Panc1 (cell line): Measurements from ENCODE around the gene EMID1. TPM values are rescaled to one million over a fixed set of nuclear protein-coding genes. Genes with fewer than 3 reads are reported as not detected.

ENCODE experiments used
- ATAC-seq: fragments of 200-7000 bp; cut with Tn5 transposase; 2 replicates; pipeline ENCODE4 v1.9.1; 2020; ENCODE audit warnings: mild to moderate bottlenecking, moderate library complexity
- BruUV-seq: library from RNA; stranded (reverse); fragments of 400-500 nt; replicated peaks from 2 replicates; lab custom pipeline; 2021; lab: Mats Ljungman, UMichigan
- CTCF ChIA-PET: fragments of 300-600 bp; sonication (Branson Sonifier 250); formaldehyde crosslinking; loops from one replicate; lab custom pipeline; 2022; ENCODE audit warnings: antibody characterized with exemption; lab: Charles Lee
- POLR2A ChIA-PET: fragments of 300-600 bp; sonication (Branson Sonifier 250); formaldehyde crosslinking; loops from one replicate; lab custom pipeline; 2022; ENCODE audit warnings: antibody characterized with exemption; lab: Charles Lee
- DNase-seq: peaks from one replicate; pipeline ENCODE4 v3.0.0-alpha.2; 2010; ENCODE audit warnings: low read depth, low spot score
- H3K27ac ChIP-seq: 2 replicates; pipeline ENCODE4 v1.5.1; 2011; ENCODE audit warnings: mild to moderate bottlenecking, low read length, inconsistent platforms
- H3K27me3 ChIP-seq: fragments of 200-500 bp; sonication (Bioruptor generic); 2 replicates; pipeline ENCODE4 v1.6.0; 2014; ENCODE audit warnings: low read length, inconsistent platforms; ENCODE audit not compliant: control insufficient read depth, insufficient read depth
- H3K36me3 ChIP-seq: fragments of 200-500 bp; sonication (Bioruptor generic); 2 replicates; pipeline ENCODE4 v1.5.1; 2014; ENCODE audit warnings: inconsistent platforms, mild to moderate bottlenecking, low read length, moderate library complexity; ENCODE audit not compliant: control insufficient read depth, insufficient read depth
- H3K4me1 ChIP-seq: 2 replicates; pipeline ENCODE4 v1.5.1; 2011; ENCODE audit warnings: inconsistent platforms, mild to moderate bottlenecking, low read length, moderate library complexity; ENCODE audit not compliant: control insufficient read depth, insufficient read depth
- H3K4me3 ChIP-seq, 2 experiments: 2 replicates each; pipeline ENCODE4 v1.5.1; 2011 to 2012; ENCODE audit warnings: low read depth in 2 of 2, low read length in 2 of 2, mild to moderate bottlenecking in 2 of 2, inconsistent platforms in 1 of 2, moderate library complexity in 1 of 2
- H3K9me3 ChIP-seq: fragments of 200-500 bp; sonication (Bioruptor generic); 2 replicates; pipeline ENCODE4 v1.5.1; 2014; ENCODE audit warnings: low read depth, mild to moderate bottlenecking, inconsistent platforms, low read length, moderate library complexity; ENCODE audit not compliant: control insufficient read depth, insufficient read depth
- POLR2AphosphoS5 ChIP-seq: IDR thresholded peaks from 2 replicates; pipeline ENCODE4 v1.6.1; 2012; ENCODE audit warnings: mild to moderate bottlenecking, low read depth, low read length, moderate library complexity
- SIN3A ChIP-seq: IDR thresholded peaks from 2 replicates; pipeline ENCODE4 v1.6.1; 2012; ENCODE audit warnings: low read depth, mild to moderate bottlenecking, low read length, moderate library complexity, borderline replicate concordance; ENCODE audit not compliant: insufficient read depth
- TCF7L2 ChIP-seq: IDR thresholded peaks from 2 replicates; pipeline ENCODE4 v1.6.1; 2011; ENCODE audit warnings: mild to moderate bottlenecking, low read depth, low read length, inconsistent platforms
- in situ Hi-C: cut with HindIII; loops from 2 replicates; pipeline ENCODE4 v1.10.0; 2016; ENCODE audit warnings: low sequenced_read_pairs, low pct_unique_long_range_greater_than_20kb
- intact Hi-C: fragments of 100-400 bp; cut with micrococcal nuclease; formaldehyde crosslinking; loops from one replicate; pipeline ENCODE4 v1.10.0; 2022; ENCODE audit not compliant: unreplicated experiment
- total RNA-seq: library from RNA; stranded (reverse); gene quantifications from one replicate; pipeline ENCODE4 v1.2.1, GENCODE V29; 2021; ENCODE audit not compliant: unreplicated experiment
- TF ChIP-seq, protein P1 (sequence below), 2 experiments: IDR thresholded peaks; 2 replicates each; pipeline ENCODE4 v1.6.1; 2011 to 2012; ENCODE audit warnings: low read depth in 2 of 2, control low read depth in 1 of 2, low read length in 1 of 2, mild to moderate bottlenecking in 1 of 2, moderate library complexity in 1 of 2; ENCODE audit not compliant: insufficient read depth in 1 of 2
- TF ChIP-seq, protein P2 (sequence below): fragments of 450-650 bp; IDR thresholded peaks from 2 replicates; pipeline ENCODE4 v1.5.1; 2017; ENCODE audit warnings: mild to moderate bottlenecking

Gene EMID1
- total RNA-seq, 1 experiment from 2014 or later = 1.1 TPM

DNA sequence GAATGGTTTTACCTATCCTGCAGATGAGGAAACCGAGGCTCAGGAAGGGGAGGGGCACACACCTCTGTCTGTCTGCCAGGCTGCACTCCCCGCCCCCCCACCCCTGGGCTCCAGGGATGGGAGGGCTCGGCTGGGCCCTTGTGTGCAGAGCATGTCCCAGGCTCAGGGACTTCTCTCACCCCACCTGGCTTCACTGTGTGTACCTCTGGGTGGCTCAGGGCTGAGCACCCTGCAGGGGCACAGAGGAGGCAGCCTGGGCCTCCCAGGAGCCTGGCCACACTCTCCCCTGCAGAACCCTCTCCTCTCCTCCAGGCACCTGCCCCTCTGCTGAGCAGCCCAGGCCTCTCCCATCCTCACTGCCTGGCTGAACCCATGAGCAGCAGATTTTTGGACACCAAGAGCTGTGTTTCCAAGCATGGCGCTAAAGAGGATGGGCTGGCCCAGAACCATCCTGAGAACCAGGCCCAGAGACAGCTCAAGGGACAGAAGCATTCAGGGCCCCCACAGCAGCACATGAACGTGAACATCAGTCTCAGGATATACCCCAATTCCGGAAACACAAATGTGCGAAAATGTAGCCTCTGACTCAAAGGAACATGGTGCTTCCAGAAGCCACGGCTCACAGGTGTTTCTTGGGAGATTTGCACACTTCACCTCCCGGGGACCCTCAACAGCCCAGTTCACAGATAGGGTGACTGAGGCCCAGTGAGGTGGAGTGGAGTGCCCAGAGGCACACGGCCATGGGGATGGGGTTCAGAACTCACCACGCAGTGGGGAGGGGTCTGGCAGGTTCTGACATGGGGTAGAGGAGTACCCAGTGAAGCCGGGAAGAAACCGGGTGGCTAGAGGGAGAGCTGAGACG lies 10.5 kb downstream of the EMID1 start:
- no peak for TF ChIP-seq TCF7L2
- no peak for TF ChIP-seq POLR2AphosphoS5
- no peak for TF ChIP-seq SIN3A
- TF ChIP-seq, protein P1, sequence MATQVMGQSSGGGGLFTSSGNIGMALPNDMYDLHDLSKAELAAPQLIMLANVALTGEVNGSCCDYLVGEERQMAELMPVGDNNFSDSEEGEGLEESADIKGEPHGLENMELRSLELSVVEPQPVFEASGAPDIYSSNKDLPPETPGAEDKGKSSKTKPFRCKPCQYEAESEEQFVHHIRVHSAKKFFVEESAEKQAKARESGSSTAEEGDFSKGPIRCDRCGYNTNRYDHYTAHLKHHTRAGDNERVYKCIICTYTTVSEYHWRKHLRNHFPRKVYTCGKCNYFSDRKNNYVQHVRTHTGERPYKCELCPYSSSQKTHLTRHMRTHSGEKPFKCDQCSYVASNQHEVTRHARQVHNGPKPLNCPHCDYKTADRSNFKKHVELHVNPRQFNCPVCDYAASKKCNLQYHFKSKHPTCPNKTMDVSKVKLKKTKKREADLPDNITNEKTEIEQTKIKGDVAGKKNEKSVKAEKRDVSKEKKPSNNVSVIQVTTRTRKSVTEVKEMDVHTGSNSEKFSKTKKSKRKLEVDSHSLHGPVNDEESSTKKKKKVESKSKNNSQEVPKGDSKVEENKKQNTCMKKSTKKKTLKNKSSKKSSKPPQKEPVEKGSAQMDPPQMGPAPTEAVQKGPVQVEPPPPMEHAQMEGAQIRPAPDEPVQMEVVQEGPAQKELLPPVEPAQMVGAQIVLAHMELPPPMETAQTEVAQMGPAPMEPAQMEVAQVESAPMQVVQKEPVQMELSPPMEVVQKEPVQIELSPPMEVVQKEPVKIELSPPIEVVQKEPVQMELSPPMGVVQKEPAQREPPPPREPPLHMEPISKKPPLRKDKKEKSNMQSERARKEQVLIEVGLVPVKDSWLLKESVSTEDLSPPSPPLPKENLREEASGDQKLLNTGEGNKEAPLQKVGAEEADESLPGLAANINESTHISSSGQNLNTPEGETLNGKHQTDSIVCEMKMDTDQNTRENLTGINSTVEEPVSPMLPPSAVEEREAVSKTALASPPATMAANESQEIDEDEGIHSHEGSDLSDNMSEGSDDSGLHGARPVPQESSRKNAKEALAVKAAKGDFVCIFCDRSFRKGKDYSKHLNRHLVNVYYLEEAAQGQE (IDR thresholded peaks at IDR 0.05; ENCODE audit: insufficient read depth in 1 of 2, low read depth in 2 of 2, low read length in 1 of 2) = no peak
- TF ChIP-seq, protein P2, sequence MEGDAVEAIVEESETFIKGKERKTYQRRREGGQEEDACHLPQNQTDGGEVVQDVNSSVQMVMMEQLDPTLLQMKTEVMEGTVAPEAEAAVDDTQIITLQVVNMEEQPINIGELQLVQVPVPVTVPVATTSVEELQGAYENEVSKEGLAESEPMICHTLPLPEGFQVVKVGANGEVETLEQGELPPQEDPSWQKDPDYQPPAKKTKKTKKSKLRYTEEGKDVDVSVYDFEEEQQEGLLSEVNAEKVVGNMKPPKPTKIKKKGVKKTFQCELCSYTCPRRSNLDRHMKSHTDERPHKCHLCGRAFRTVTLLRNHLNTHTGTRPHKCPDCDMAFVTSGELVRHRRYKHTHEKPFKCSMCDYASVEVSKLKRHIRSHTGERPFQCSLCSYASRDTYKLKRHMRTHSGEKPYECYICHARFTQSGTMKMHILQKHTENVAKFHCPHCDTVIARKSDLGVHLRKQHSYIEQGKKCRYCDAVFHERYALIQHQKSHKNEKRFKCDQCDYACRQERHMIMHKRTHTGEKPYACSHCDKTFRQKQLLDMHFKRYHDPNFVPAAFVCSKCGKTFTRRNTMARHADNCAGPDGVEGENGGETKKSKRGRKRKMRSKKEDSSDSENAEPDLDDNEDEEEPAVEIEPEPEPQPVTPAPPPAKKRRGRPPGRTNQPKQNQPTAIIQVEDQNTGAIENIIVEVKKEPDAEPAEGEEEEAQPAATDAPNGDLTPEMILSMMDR = no peak
- no TSS peak for BruUV-seq
- ChIA-PET POLR2A (no interaction called here), CTCF (no interaction called here)
- intact Hi-C loops = no loop called here
- H3K27me3 ChIP-seq = no peaks in the 10 kb centered on the region
- H3K4me1 ChIP-seq = peaks cover 8% of the 10 kb centered on the region
- no peaks in the 10 kb centered on the region for H3K9me3 ChIP-seq
- no peak for DNase-seq
- ATAC-seq = no peak
- H3K27ac ChIP-seq = no peak overlapping the region
- no peaks in the 10 kb centered on the region for H3K36me3 ChIP-seq
- H3K4me3 ChIP-seq = no peak overlapping the region
- in situ Hi-C loops = no loop called here

DNA sequence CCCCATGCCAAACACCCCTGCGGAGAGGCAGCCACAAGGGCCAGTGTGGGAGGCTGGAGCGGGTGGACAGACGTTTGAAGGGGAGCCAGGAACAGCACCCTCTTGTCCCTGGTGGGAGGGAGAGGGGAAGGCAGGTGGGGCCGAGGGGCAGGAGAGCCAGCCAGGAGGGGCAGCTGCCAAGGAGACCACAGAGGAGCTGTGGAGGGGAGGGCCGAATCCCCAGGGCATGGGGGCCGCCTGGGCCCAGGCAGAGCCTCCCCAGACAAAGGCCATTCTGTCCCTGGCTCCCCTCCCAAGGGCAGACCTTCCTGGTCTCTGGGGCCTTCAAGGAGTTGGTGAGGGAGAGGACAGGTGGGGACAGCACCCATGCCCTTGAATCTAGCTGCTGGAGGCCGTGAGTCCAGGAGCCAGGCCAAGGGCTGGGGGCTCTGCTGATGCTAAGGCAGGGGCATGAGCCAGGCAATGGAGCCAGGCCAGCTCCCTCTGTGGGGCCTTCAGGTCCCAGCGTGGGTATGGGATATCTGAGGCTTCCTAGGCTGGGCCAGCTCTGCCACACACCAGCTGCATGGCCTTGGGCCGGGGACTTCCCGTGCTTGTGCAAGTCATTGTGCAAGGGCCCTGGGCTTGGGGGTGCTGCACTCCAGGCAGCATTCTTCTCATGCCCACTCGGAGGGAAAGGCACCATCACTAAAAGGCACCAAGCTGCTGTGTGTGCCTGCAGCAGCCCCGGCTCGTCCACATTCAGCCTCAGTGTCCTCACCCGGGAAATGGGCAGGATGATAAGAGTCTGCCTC lies 11.4 kb downstream of the EMID1 start:
- in situ Hi-C loops = no loop called here
- DNase-seq (no peak), ATAC-seq (peak; percentile 68)
- Histone ChIP-seq H3K27ac (no peak overlapping the region), H3K9me3 (no peaks in the 10 kb centered on the region), H3K36me3 (no peaks in the 10 kb centered on the region), H3K4me1 (peaks cover 8% of the 10 kb centered on the region), H3K4me3 (no peak overlapping the region), H3K27me3 (no peaks in the 10 kb centered on the region)
- CTCF ChIA-PET = interaction anchor here (0.7 kb wide), 1 partner anchor 55 kb away, joined by 3 read pairs; no protein-coding TSS in a partner anchor
- no TSS peak for BruUV-seq
- TF ChIP-seq TCF7L2 (no peak), POLR2AphosphoS5 (no peak), SIN3A (no peak)
- TF ChIP-seq, protein P2 = no peak
- TF ChIP-seq, protein P1 (IDR thresholded peaks at IDR 0.05; ENCODE audit: insufficient read depth in 1 of 2, low read depth in 2 of 2, low read length in 1 of 2) = no peak
- POLR2A ChIA-PET = no interaction called here
- intact Hi-C loops = no loop called here
